Mucosa of rectum (tissue), 2 donors: ENCODE results near the gene MLXIP.

Experiments used
- H3K27ac ChIP-seq, 2 donors: one replicate each; pipeline ENCODE4 v1.7.0; 2013; ENCODE audit warnings: inconsistent platforms in 2 of 2, low read depth in 2 of 2, low read length in 2 of 2
- H3K27me3 ChIP-seq, 2 donors: one replicate each; pipeline ENCODE4 v1.7.0; 2013; ENCODE audit warnings: low read length in 2 of 2; ENCODE audit not compliant: control insufficient read depth in 2 of 2, insufficient read depth in 2 of 2
- H3K36me3 ChIP-seq, 2 donors: one replicate each; pipeline ENCODE4 v1.7.0; 2013; ENCODE audit warnings: low read length in 2 of 2; ENCODE audit not compliant: control insufficient read depth in 2 of 2, insufficient read depth in 2 of 2
- H3K4me1 ChIP-seq, 2 donors: one replicate each; pipeline ENCODE4 v1.7.0; 2013; ENCODE audit warnings: low read length in 2 of 2, mild to moderate bottlenecking in 1 of 2; ENCODE audit not compliant: control insufficient read depth in 2 of 2, insufficient read depth in 2 of 2
- H3K4me3 ChIP-seq, 2 donors: one replicate each; pipeline ENCODE4 v1.7.0; 2013; ENCODE audit warnings: low read length in 2 of 2
- H3K9ac ChIP-seq, 2 donors: one replicate each; pipeline ENCODE4 v1.7.0; 2013; ENCODE audit warnings: low read length in 2 of 2, low read depth in 1 of 2, mild to moderate bottlenecking in 1 of 2
- H3K9me3 ChIP-seq, 2 donors: one replicate each; pipeline ENCODE4 v1.7.0; 2013; ENCODE audit warnings: low read length in 2 of 2; ENCODE audit not compliant: control insufficient read depth in 2 of 2
- donor health status: healthy.
- donor health status: Normal muscosa, but diverticular disease.

MLXIP gene

GRCh38 chr12:122158700-122159285 lies 80.2 kb downstream of the MLXIP start:
- no peaks in the 10 kb centered on the region for H3K9me3 ChIP-seq
- no peak overlapping the region for H3K27ac ChIP-seq
- H3K27me3 ChIP-seq: no peaks in the 10 kb centered on the region

GRCh38 chr12:122159882-122160281 lies 81.3 kb downstream of the MLXIP start:
- Histone ChIP-seq H3K4me1 (no peaks in the 10 kb centered on the region), H3K27ac (no peak overlapping the region), H3K27me3 (no peaks in the 10 kb centered on the region), H3K4me3 (no peak overlapping the region), H3K9me3 (no peaks in the 10 kb centered on the region), H3K9ac (no peak overlapping the region), H3K36me3 (no peaks in the 10 kb centered on the region)

More at GRCh38 chr12:122158700-122159285, 80.2 kb downstream of the MLXIP start:
- Histone ChIP-seq H3K4me3 (no peak overlapping the region), H3K4me1 (no peaks in the 10 kb centered on the region), H3K36me3 (no peaks in the 10 kb centered on the region), H3K9ac (no peak overlapping the region)

- no peaks in the 10 kb centered on the region for H3K4me1 ChIP-seq
- H3K9ac ChIP-seq: no peak overlapping the region
- no peak overlapping the region for H3K27ac ChIP-seq
- H3K9me3 ChIP-seq: no peaks in the 10 kb centered on the region
- H3K27me3 ChIP-seq: no peaks in the 10 kb centered on the region
- H3K4me3 ChIP-seq: no peak overlapping the region
- no peaks in the 10 kb centered on the region for H3K36me3 ChIP-seq
Measured at GRCh38 chr12:122160761-122161160, 82.2 kb downstream of the MLXIP start.

- H3K27ac ChIP-seq: no peak overlapping the region
- no peak overlapping the region for H3K9ac ChIP-seq
- no peaks in the 10 kb centered on the region for H3K9me3 ChIP-seq
- no peak overlapping the region for H3K4me3 ChIP-seq
- no peaks in the 10 kb centered on the region for H3K27me3 ChIP-seq
- H3K4me1 ChIP-seq: no peaks in the 10 kb centered on the region
- no peaks in the 10 kb centered on the region for H3K36me3 ChIP-seq
Measured at GRCh38 chr12:122161682-122162081, 83.1 kb downstream of the MLXIP start.

GRCh38 chr12:122162976-122163375 lies 84.4 kb downstream of the MLXIP start:
- Histone ChIP-seq H3K36me3 (no peaks in the 10 kb centered on the region), H3K27ac (no peak overlapping the region), H3K9me3 (no peaks in the 10 kb centered on the region), H3K4me3 (no peak overlapping the region), H3K9ac (no peak overlapping the region), H3K27me3 (no peaks in the 10 kb centered on the region), H3K4me1 (no peaks in the 10 kb centered on the region)

GRCh38 chr12:122166422-122167349 lies 88.1 kb downstream of the MLXIP start:
- H3K36me3 ChIP-seq: no peaks in the 10 kb centered on the region
- no peaks in the 10 kb centered on the region for H3K9me3 ChIP-seq
- H3K9ac ChIP-seq: no peak overlapping the region
- no peak overlapping the region for H3K4me3 ChIP-seq
- H3K27me3 ChIP-seq: no peaks in the 10 kb centered on the region
- H3K4me1 ChIP-seq: no peaks in the 10 kb centered on the region
- H3K27ac ChIP-seq: no peak overlapping the region

- H3K4me3 ChIP-seq: no peak overlapping the region
- H3K27me3 ChIP-seq: no peaks in the 10 kb centered on the region
- no peaks in the 10 kb centered on the region for H3K36me3 ChIP-seq
- no peaks in the 10 kb centered on the region for H3K4me1 ChIP-seq
- no peaks in the 10 kb centered on the region for H3K9me3 ChIP-seq
- H3K27ac ChIP-seq: no peak overlapping the region
- H3K9ac ChIP-seq: no peak overlapping the region
Measured at GRCh38 chr12:122167356-122167925, 88.9 kb downstream of the MLXIP start.

GRCh38 chr12:122168492-122168891 lies 89.9 kb downstream of the MLXIP start:
- H3K4me1 ChIP-seq: no peaks in the 10 kb centered on the region

GRCh38 chr12:122171399-122171798 lies 92.8 kb downstream of the MLXIP start:
- Histone ChIP-seq H3K9me3 (no peaks in the 10 kb centered on the region), H3K9ac (no peak overlapping the region), H3K36me3 (no peaks in the 10 kb centered on the region), H3K27me3 (peaks cover 0 to 2% of the 10 kb centered on the region in 2 donors), H3K27ac (no peak overlapping the region), H3K4me3 (no peak overlapping the region), H3K4me1 (no peaks in the 10 kb centered on the region)

More at GRCh38 chr12:122168492-122168891, 89.9 kb downstream of the MLXIP start:
- Histone ChIP-seq H3K9me3 (no peaks in the 10 kb centered on the region), H3K9ac (no peak overlapping the region), H3K4me3 (no peak overlapping the region), H3K36me3 (no peaks in the 10 kb centered on the region), H3K27ac (no peak overlapping the region), H3K27me3 (no peaks in the 10 kb centered on the region)

GRCh38 chr12:122172262-122172939 lies 93.8 kb downstream of the MLXIP start:
- H3K27ac ChIP-seq: no peak overlapping the region
- no peak overlapping the region for H3K9ac ChIP-seq
- H3K4me3 ChIP-seq: no peak overlapping the region
- peaks cover 0 to 2% of the 10 kb centered on the region in 2 donors for H3K27me3 ChIP-seq
- H3K4me1 ChIP-seq: no peaks in the 10 kb centered on the region
- H3K36me3 ChIP-seq: no peaks in the 10 kb centered on the region
- H3K9me3 ChIP-seq: no peaks in the 10 kb centered on the region
